ENCODE data around the gene FOXO3.

- no peak for TF ChIP-seq CTCF (IDR thresholded peaks at IDR 0.05)
- no peak for TF ChIP-seq POLR2A (IDR thresholded peaks at IDR 0.05)
Observed at GRCh38 chr6:108687921-108688320, 127.2 kb downstream of the FOXO3 start.

Data from heart left ventricle (tissue), 13 donors.